Brain microvascular endothelial cell (primary cell): Measurements from ENCODE around the gene RAPH1.
A peak's percentile ranks its signal among the peaks of the same experiment; 100 is the strongest.

Source experiments
- DNase-seq: peaks from one replicate; pipeline ENCODE4 v3.0.0-alpha.2; 2020
- H3K27ac ChIP-seq: fragments of 250-450 bp; sonication (Bioruptor Pico); 2 replicates; pipeline ENCODE4 v1.5.1; 2020; ENCODE audit warnings: mild to moderate bottlenecking, moderate library complexity
- H3K27me3 ChIP-seq: fragments of 250-450 bp; sonication (Bioruptor Pico); replicated peaks from 2 replicates; pipeline ENCODE4 v1.5.1; 2020; ENCODE audit warnings: mild to moderate bottlenecking
- H3K36me3 ChIP-seq: fragments of 250-450 bp; sonication (Bioruptor Pico); replicated peaks from 2 replicates; pipeline ENCODE4 v1.5.1; 2020; ENCODE audit warnings: mild to moderate bottlenecking
- H3K4me3 ChIP-seq: 2 replicates; pipeline ENCODE4 v1.5.1; 2011; ENCODE audit warnings: low read depth, mild to moderate bottlenecking, control low read depth, low read length, moderate library complexity
- CTCF ChIP-seq: IDR thresholded peaks from 2 replicates; pipeline ENCODE4 v1.5.1; 2011; ENCODE audit warnings: low read depth, mild to moderate bottlenecking, moderate library complexity, low read length, control low read depth, inconsistent platforms; ENCODE audit errors: missing control alignments
- in situ Hi-C: cut with HindIII; loops from 2 replicates; pipeline ENCODE4 v1.10.0; 2017; ENCODE audit warnings: low sequenced_read_pairs, low pct_ligation_motif_present

RAPH1 gene

DNA sequence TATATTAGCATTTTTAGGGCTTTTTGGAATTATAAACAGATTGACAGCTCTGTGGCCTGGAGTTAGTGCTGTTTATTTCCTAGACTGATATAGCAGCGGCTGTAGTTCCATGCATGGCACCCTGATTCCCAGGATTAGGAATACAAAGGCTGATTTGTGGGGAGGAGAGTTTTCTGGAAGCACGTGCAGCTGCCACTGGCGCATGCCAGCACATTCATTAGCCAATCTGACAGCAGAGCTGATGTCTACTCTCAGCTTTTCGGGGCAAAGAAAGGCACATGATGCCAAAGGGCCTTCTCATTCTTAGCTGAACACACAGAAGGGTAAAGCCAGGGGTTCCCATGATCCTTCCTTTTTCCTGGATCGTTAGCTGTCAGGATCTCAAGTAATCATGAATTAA lies 45.7 kb upstream of the RAPH1 start:
- in situ Hi-C loops = no loop called here
- Histone ChIP-seq H3K27ac (no peak overlapping the region), H3K36me3 (no peaks in the 10 kb centered on the region), H3K27me3 (no peaks in the 10 kb centered on the region), H3K4me3 (no peak overlapping the region)
- TF ChIP-seq CTCF = no peak
- DNase-seq = no peak

- Histone ChIP-seq H3K27ac (no peak overlapping the region), H3K4me3 (no peak overlapping the region), H3K36me3 (no peaks in the 10 kb centered on the region), H3K27me3 (no peaks in the 10 kb centered on the region)
- in situ Hi-C loops = no loop called here
- no peak for DNase-seq
- TF ChIP-seq CTCF = no peak
These were observed 44.6 kb upstream of the RAPH1 start for GRCh38 chr2:203579730-203580129.

GRCh38 chr2:203578759-203579643 lies 43.9 kb upstream of the RAPH1 start:
- TF ChIP-seq CTCF = no peak
- Histone ChIP-seq H3K27me3 (no peaks in the 10 kb centered on the region), H3K36me3 (no peaks in the 10 kb centered on the region), H3K4me3 (no peak overlapping the region), H3K27ac (no peak overlapping the region)
- DNase-seq = peak; percentile 71
- in situ Hi-C loops = no loop called here

GRCh38 chr2:203574824-203575223 lies 39.7 kb upstream of the RAPH1 start:
- in situ Hi-C loops = no loop called here
- Histone ChIP-seq H3K27me3 (no peaks in the 10 kb centered on the region), H3K36me3 (no peaks in the 10 kb centered on the region), H3K27ac (no peak overlapping the region), H3K4me3 (no peak overlapping the region)
- no peak for TF ChIP-seq CTCF
- DNase-seq = no peak

GRCh38 chr2:203572316-203572715 lies 37.2 kb upstream of the RAPH1 start:
- no peak for TF ChIP-seq CTCF
- no peak overlapping the region for H3K27ac ChIP-seq
- H3K27me3 ChIP-seq = no peaks in the 10 kb centered on the region
- no peak overlapping the region for H3K4me3 ChIP-seq
- in situ Hi-C loops = no loop called here
- H3K36me3 ChIP-seq = no peaks in the 10 kb centered on the region
- no peak for DNase-seq
